Lower leg skin (tissue), 4 donors: ENCODE measurements around the gene NR6A1. TPM values are rescaled to one million over a fixed set of nuclear protein-coding genes. Genes with fewer than 3 reads are reported as not detected.

ENCODE experiments used
- DNase-seq, 2 donors: peaks; one replicate each; pipeline ENCODE4 v3.0.0-alpha.2; 2019; ENCODE audit warnings: low spot score in 2 of 2
- H3K4me3 ChIP-seq: fragments of 200-600 bp; sonication (generic); 2 replicates; pipeline ENCODE4 v1.5.1; 2017; ENCODE audit warnings: mild to moderate bottlenecking, low read depth; ENCODE audit not compliant: poor library complexity, severe bottlenecking
- POLR2A ChIP-seq, 2 donors: fragments of 450-650 bp; IDR thresholded peaks; one replicate each; pipeline ENCODE4 v1.6.1; 2016 to 2017; ENCODE audit warnings: antibody characterized with exemption in 2 of 2, mild to moderate bottlenecking in 1 of 2, moderate library complexity in 1 of 2
- WGBS, 2 donors: methylation state at CpG; one replicate each; pipeline ENCODE4 v1.1.5; 2018; 5-methylcytosine and 5-hydroxymethylcytosine counted together
- intact Hi-C: fragments of 100-400 bp; cut with DNase I; formaldehyde crosslinking; loops from one replicate; pipeline ENCODE4 v1.15.0; 2023; ENCODE audit warnings: low total_unique reads
- total RNA-seq, 4 donors: library from RNA; depleted of rRNA; stranded (reverse); fragments of >200 nt; gene quantifications; one replicate each; pipeline ENCODE4 v1.1.0, GENCODE V29; 2016
- TF ChIP-seq, protein P1 (sequence below), 3 donors: fragments of 450-650 bp; IDR thresholded peaks; one replicate each; pipeline ENCODE4 v1.5.1; 2016; ENCODE audit warnings: antibody characterized with exemption in 3 of 3, mild to moderate bottlenecking in 3 of 3, moderate library complexity in 2 of 3

Gene NR6A1
- total RNA-seq, 4 donors from 2014 or later: 3.0 to 4.9 (median 3.8) TPM

GRCh38 chr9:124518116-124518515, 253.0 kb downstream of the NR6A1 start:
- 87 to 91% methylated on average over 7 of the region's 7 CpGs for WGBS, 2 donors
- TF ChIP-seq, protein P1, sequence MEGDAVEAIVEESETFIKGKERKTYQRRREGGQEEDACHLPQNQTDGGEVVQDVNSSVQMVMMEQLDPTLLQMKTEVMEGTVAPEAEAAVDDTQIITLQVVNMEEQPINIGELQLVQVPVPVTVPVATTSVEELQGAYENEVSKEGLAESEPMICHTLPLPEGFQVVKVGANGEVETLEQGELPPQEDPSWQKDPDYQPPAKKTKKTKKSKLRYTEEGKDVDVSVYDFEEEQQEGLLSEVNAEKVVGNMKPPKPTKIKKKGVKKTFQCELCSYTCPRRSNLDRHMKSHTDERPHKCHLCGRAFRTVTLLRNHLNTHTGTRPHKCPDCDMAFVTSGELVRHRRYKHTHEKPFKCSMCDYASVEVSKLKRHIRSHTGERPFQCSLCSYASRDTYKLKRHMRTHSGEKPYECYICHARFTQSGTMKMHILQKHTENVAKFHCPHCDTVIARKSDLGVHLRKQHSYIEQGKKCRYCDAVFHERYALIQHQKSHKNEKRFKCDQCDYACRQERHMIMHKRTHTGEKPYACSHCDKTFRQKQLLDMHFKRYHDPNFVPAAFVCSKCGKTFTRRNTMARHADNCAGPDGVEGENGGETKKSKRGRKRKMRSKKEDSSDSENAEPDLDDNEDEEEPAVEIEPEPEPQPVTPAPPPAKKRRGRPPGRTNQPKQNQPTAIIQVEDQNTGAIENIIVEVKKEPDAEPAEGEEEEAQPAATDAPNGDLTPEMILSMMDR (IDR thresholded peaks at IDR 0.05): no peak
- no peak for TF ChIP-seq POLR2A (IDR thresholded peaks at IDR 0.05)

DNA sequence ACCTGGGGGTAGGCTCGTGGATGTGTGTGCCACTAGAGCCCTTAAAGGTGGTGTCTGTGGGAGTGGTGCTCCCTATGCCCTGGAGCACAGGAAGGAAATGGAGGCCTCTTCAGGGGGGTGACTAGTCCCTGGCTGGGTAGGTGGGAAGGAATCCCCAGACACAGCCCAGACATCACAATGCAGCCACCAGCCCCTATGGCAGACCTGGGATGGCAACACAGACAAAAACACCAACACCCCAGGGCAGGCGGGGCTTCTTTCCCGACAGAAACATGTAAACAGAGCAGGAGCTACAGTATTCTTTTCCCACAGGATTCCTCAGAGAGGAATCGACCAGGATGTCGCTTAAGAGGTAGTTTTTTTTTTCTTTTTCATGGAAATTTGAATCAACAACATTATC, 253.5 kb downstream of the NR6A1 start:
- 80 to 82% methylated on average over 5 of the region's 5 CpGs for WGBS, 2 donors
- no peak for TF ChIP-seq POLR2A (IDR thresholded peaks at IDR 0.05)
- TF ChIP-seq, protein P1 (IDR thresholded peaks at IDR 0.05): no peak

More at GRCh38 chr9:124518116-124518515, 253.0 kb downstream of the NR6A1 start:
- no peak overlapping the region for H3K4me3 ChIP-seq
- intact Hi-C loops: no loop called here
- no peak for DNase-seq

GRCh38 chr9:124514874-124515273, 256.2 kb downstream of the NR6A1 start:
- H3K4me3 ChIP-seq: no peak overlapping the region
- no peak for TF ChIP-seq POLR2A (IDR thresholded peaks at IDR 0.05)
- TF ChIP-seq, protein P1 (IDR thresholded peaks at IDR 0.05): no peak
- DNase-seq: no peak
- intact Hi-C loops: no loop called here
- WGBS, 2 donors: 78 to 84% methylated on average over 5 of the region's 5 CpGs

More for the DNA sequence above, 253.5 kb downstream of the NR6A1 start:
- no peak overlapping the region for H3K4me3 ChIP-seq
- no peak for DNase-seq
- intact Hi-C loops: no loop called here

- TF ChIP-seq POLR2A (IDR thresholded peaks at IDR 0.05): no peak
- TF ChIP-seq, protein P1 (IDR thresholded peaks at IDR 0.05): no peak
- no peak overlapping the region for H3K4me3 ChIP-seq
- DNase-seq: no peak
- 81 to 97% methylated on average over 3 to 4 of the region's 4 CpGs for WGBS, 2 donors
- intact Hi-C loops: no loop called here
Observed at GRCh38 chr9:124514125-124514524, 257.0 kb downstream of the NR6A1 start.

GRCh38 chr9:124513376-124513994, 257.6 kb downstream of the NR6A1 start:
- WGBS, 2 donors: 37 to 40% methylated on average over 4 to 5 of the region's 5 CpGs
- TF ChIP-seq, protein P1 (IDR thresholded peaks at IDR 0.05): no peak
- no peak for TF ChIP-seq POLR2A (IDR thresholded peaks at IDR 0.05)
- DNase-seq: no peak
- H3K4me3 ChIP-seq: no peak overlapping the region
- intact Hi-C loops: no loop called here

- 79 to 81% methylated on average over 9 of the region's 9 CpGs for WGBS, 2 donors
- H3K4me3 ChIP-seq: no peak overlapping the region
- intact Hi-C loops: no loop called here
- DNase-seq: no peak
- TF ChIP-seq, protein P1 (IDR thresholded peaks at IDR 0.05): no peak
- no peak for TF ChIP-seq POLR2A (IDR thresholded peaks at IDR 0.05)
Observed at GRCh38 chr9:124512806-124513204, 258.3 kb downstream of the NR6A1 start.
